Neural progenitor cell (in vitro differentiated cells): ENCODE results near the gene ELAPOR2. TPM values are rescaled to one million over a fixed set of nuclear protein-coding genes. Genes with fewer than 3 reads are reported as not detected.

ENCODE experiments used
- DNase-seq: peaks from one replicate; pipeline ENCODE4 v3.0.0-alpha.2; 2016; ENCODE audit warnings: low spot score
- H2AFZ ChIP-seq: fragments of 200-600 bp; sonication (generic); replicated peaks from 2 replicates; pipeline ENCODE4 v1.6.1; 2016; ENCODE audit warnings: antibody characterized with exemption
- H3F3A ChIP-seq: fragments of 200-600 bp; sonication (generic); 2 replicates; pipeline ENCODE4 v1.6.1; 2016; ENCODE audit warnings: antibody characterized with exemption, low read depth
- H3K27ac ChIP-seq: fragments of 200-600 bp; sonication (generic); 2 replicates; pipeline ENCODE4 v1.5.1; 2016; ENCODE audit warnings: mild to moderate bottlenecking
- H3K27me3 ChIP-seq: fragments of 200-600 bp; sonication (generic); 2 replicates; pipeline ENCODE4 v1.6.1; 2016; ENCODE audit warnings: mild to moderate bottlenecking, moderate library complexity
- H3K36me3 ChIP-seq: fragments of 200-600 bp; sonication (generic); 2 replicates; pipeline ENCODE4 v1.5.1; 2016
- H3K4me1 ChIP-seq: fragments of 200-600 bp; sonication (generic); 2 replicates; pipeline ENCODE4 v1.6.1; 2016; ENCODE audit warnings: mixed run types
- H3K4me2 ChIP-seq: fragments of 200-600 bp; sonication (generic); 2 replicates; pipeline ENCODE4 v1.6.1; 2016
- H3K4me3 ChIP-seq: fragments of 200-600 bp; sonication (generic); 2 replicates; pipeline ENCODE4 v1.5.1; 2016
- H3K79me2 ChIP-seq: fragments of 200-600 bp; sonication (generic); 2 replicates; pipeline ENCODE4 v1.6.1; 2016; ENCODE audit warnings: low read depth
- H3K9ac ChIP-seq: fragments of 200-600 bp; sonication (generic); 2 replicates; pipeline ENCODE4 v1.6.1; 2016
- H3K9me3 ChIP-seq: fragments of 200-600 bp; sonication (generic); 2 replicates; pipeline ENCODE4 v1.5.1; 2016; ENCODE audit warnings: low read depth
- H4K20me1 ChIP-seq: fragments of 200-600 bp; sonication (generic); 2 replicates; pipeline ENCODE4 v1.6.1; 2016; ENCODE audit warnings: low read depth
- H3K27ac Mint-ChIP-seq: 3 replicates; pipeline ENCODE4 v1.8.0; 2021; ENCODE audit warnings: mixed read lengths
- H3K27me3 Mint-ChIP-seq: 2 replicates; pipeline ENCODE4 v1.8.0; 2022; ENCODE audit warnings: low read depth, mild to moderate bottlenecking, inconsistent platforms, moderate library complexity, mixed read lengths; ENCODE audit not compliant: insufficient read depth
- H3K36me3 Mint-ChIP-seq: 3 replicates; pipeline ENCODE4 v1.8.0; 2021; ENCODE audit warnings: mixed read lengths
- H3K4me1 Mint-ChIP-seq: 3 replicates; pipeline ENCODE4 v1.8.0; 2021; ENCODE audit warnings: mixed read lengths
- H3K4me3 Mint-ChIP-seq: 3 replicates; pipeline ENCODE4 v1.8.0; 2021; ENCODE audit warnings: mild to moderate bottlenecking, moderate library complexity, mixed read lengths
- H3K9me3 Mint-ChIP-seq: 3 replicates; pipeline ENCODE4 v1.8.0; 2020; ENCODE audit warnings: mixed read lengths
- EZH2 ChIP-seq: fragments of 200-600 bp; sonication (generic); IDR thresholded peaks from 2 replicates; pipeline ENCODE4 v1.6.1; 2017; ENCODE audit warnings: antibody characterized with exemption, mild to moderate bottlenecking, moderate library complexity
- EZH2phosphoT487 ChIP-seq: fragments of 200-600 bp; sonication (generic); IDR thresholded peaks from 2 replicates; pipeline ENCODE4 v1.6.1; 2017; ENCODE audit warnings: antibody characterized with exemption
- total RNA-seq: library from RNA; depleted of rRNA; stranded (reverse); fragments of >200 nt; gene quantifications from 2 replicates; pipeline ENCODE4 v1.2.3, GENCODE V29; 2015; ENCODE audit warnings: low replicate concordance
- TF ChIP-seq, protein P1 (sequence below): fragments of 200-600 bp; sonication (generic); IDR thresholded peaks from 2 replicates; pipeline ENCODE4 v1.5.1; 2017; ENCODE audit warnings: antibody characterized with exemption, mild to moderate bottlenecking

ELAPOR2 gene
- total RNA-seq, 1 donor from 2014 or later = 80.4 TPM

- no peak overlapping the region for H3K4me3 ChIP-seq
- H3K4me2 ChIP-seq = no peak overlapping the region
- no peak for TF ChIP-seq EZH2phosphoT487
- TF ChIP-seq, protein P1, sequence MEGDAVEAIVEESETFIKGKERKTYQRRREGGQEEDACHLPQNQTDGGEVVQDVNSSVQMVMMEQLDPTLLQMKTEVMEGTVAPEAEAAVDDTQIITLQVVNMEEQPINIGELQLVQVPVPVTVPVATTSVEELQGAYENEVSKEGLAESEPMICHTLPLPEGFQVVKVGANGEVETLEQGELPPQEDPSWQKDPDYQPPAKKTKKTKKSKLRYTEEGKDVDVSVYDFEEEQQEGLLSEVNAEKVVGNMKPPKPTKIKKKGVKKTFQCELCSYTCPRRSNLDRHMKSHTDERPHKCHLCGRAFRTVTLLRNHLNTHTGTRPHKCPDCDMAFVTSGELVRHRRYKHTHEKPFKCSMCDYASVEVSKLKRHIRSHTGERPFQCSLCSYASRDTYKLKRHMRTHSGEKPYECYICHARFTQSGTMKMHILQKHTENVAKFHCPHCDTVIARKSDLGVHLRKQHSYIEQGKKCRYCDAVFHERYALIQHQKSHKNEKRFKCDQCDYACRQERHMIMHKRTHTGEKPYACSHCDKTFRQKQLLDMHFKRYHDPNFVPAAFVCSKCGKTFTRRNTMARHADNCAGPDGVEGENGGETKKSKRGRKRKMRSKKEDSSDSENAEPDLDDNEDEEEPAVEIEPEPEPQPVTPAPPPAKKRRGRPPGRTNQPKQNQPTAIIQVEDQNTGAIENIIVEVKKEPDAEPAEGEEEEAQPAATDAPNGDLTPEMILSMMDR = no peak
- no peak for TF ChIP-seq EZH2
- H4K20me1 ChIP-seq = peaks cover 47% of the 10 kb centered on the region
- Mint-ChIP-seq H3K4me1 (no peaks in the 10 kb centered on the region), H3K27ac (no peak overlapping the region), H3K9me3 (peaks cover 12% of the 10 kb centered on the region), H3K4me3 (no peak overlapping the region), H3K27me3 (no peaks in the 10 kb centered on the region), H3K36me3 (peaks cover 10% of the 10 kb centered on the region)
- H3K4me1 ChIP-seq = no peaks in the 10 kb centered on the region
- no peak overlapping the region for H2AFZ ChIP-seq
- no peak for DNase-seq
- H3K79me2 ChIP-seq = peaks cover 87% of the 10 kb centered on the region
- H3K9ac ChIP-seq = no peak overlapping the region
- no peaks in the 10 kb centered on the region for H3K27me3 ChIP-seq
- peak overlapping the region; percentile 35 for H3K27ac ChIP-seq
- no peaks in the 10 kb centered on the region for H3K36me3 ChIP-seq
- peaks cover 6% of the 10 kb centered on the region for H3F3A ChIP-seq
- no peaks in the 10 kb centered on the region for H3K9me3 ChIP-seq
Measured at GRCh38 chr7:87021285-87021684, 38.2 kb downstream of the ELAPOR2 start.

DNA sequence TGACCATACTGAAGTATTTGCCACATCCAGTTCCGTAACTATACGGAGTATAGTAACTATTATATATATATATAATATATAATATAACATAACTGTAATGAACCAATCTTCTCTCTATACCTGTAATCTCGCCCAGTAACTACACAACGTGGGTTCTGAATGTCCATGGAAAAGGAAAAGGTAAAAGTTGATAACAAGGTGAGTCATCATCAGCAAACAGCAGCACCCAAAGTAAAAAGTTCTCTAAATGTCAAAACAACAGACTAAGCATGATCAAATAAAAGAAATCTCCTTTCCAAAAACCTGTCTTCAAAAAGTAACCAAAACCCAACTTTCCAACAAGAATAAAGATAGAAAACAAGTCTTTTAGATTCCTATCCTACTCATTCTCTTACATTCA is 42.8 kb downstream of the ELAPOR2 start:
- H3K36me3 ChIP-seq = no peaks in the 10 kb centered on the region
- no peak overlapping the region for H3K4me3 Mint-ChIP-seq
- no peak overlapping the region for H3K9ac ChIP-seq
- H3K4me1 ChIP-seq = no peaks in the 10 kb centered on the region
- H3K4me1 Mint-ChIP-seq = no peaks in the 10 kb centered on the region
- H3K36me3 Mint-ChIP-seq = no peaks in the 10 kb centered on the region
- no peak for DNase-seq
- peaks cover 100% of the 10 kb centered on the region for H3K79me2 ChIP-seq
- no peaks in the 10 kb centered on the region for H3K9me3 ChIP-seq
- no peak overlapping the region for H3K4me3 ChIP-seq
- no peak for TF ChIP-seq EZH2phosphoT487
- TF ChIP-seq EZH2 = no peak
- TF ChIP-seq, protein P1 = no peak
- H3F3A ChIP-seq = peaks cover 6% of the 10 kb centered on the region
- H3K4me2 ChIP-seq = no peak overlapping the region
- no peak overlapping the region for H2AFZ ChIP-seq
- H4K20me1 ChIP-seq = peaks cover 89% of the 10 kb centered on the region
- no peaks in the 10 kb centered on the region for H3K27me3 ChIP-seq
- no peak overlapping the region for H3K27ac ChIP-seq
- H3K27me3 Mint-ChIP-seq = no peaks in the 10 kb centered on the region
- no peak overlapping the region for H3K27ac Mint-ChIP-seq
- peaks cover 3% of the 10 kb centered on the region for H3K9me3 Mint-ChIP-seq

DNA sequence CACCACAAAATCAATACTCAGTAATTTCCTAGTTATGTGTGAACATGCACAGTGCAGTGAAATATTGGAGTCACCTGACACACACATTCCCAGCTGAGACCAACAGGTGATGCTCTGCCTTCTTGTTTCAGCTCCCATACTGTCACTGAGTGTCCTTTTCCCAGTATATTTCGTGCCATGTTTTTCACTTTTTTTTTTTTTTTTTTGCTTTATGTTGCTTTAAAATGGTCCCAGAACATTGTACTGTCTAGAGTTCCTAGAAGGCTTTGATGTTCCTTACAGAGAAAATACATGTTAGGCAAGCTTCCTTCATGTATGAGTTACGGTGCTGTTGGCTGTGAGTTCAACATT is 45.6 kb downstream of the ELAPOR2 start:
- Mint-ChIP-seq H3K27me3 (no peaks in the 10 kb centered on the region), H3K27ac (no peak overlapping the region), H3K9me3 (peaks cover 3% of the 10 kb centered on the region), H3K4me1 (no peaks in the 10 kb centered on the region), H3K36me3 (no peaks in the 10 kb centered on the region), H3K4me3 (no peak overlapping the region)
- Histone ChIP-seq H4K20me1 (peaks cover 91% of the 10 kb centered on the region), H3K4me3 (no peak overlapping the region), H3K9me3 (no peaks in the 10 kb centered on the region), H3K4me1 (no peaks in the 10 kb centered on the region), H3K9ac (no peak overlapping the region), H3K36me3 (no peaks in the 10 kb centered on the region), H2AFZ (no peak overlapping the region), H3K27ac (no peak overlapping the region), H3F3A (no peaks in the 10 kb centered on the region), H3K79me2 (peaks cover 100% of the 10 kb centered on the region), H3K4me2 (no peak overlapping the region), H3K27me3 (no peaks in the 10 kb centered on the region)
- no peak for DNase-seq
- TF ChIP-seq EZH2 = no peak
- no peak for TF ChIP-seq EZH2phosphoT487
- TF ChIP-seq, protein P1 = no peak
